ENCODE measurements around the gene NFYB. TPM values are rescaled to one million over a fixed set of nuclear protein-coding genes. Genes with fewer than 3 reads are reported as not detected.

NFYB gene
- total RNA-seq, 1 donor from 2014 or later: 100 TPM

DNA sequence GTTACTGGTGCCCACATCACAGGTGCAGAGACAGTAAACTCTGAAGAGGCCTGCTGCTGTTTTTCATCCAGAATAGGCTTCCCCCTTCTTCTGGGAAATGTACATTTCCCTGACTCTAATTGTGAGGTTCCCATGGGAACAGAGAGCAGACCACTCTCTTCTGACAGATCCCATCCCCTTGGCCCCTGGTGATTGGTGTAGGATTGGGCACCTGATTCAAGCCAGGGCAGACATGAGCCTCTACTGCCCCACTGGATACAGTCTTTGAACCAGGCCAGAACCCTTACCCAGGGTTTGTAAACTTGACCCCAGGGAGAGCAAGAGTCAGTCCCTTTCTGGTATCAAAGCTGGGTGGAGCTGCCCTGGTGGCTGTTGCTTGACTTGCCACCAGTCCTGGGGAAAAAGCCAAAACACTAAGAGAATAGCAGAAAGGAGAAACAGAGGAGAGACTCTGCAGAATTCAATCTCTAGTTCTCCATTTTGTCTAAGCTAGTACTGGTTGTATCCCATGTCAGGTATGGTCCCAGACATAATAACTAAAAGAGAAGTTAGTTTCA, 14.8 kb upstream of the NFYB start:
- no peak overlapping the region for H3K4me3 Mint-ChIP-seq

DNA sequence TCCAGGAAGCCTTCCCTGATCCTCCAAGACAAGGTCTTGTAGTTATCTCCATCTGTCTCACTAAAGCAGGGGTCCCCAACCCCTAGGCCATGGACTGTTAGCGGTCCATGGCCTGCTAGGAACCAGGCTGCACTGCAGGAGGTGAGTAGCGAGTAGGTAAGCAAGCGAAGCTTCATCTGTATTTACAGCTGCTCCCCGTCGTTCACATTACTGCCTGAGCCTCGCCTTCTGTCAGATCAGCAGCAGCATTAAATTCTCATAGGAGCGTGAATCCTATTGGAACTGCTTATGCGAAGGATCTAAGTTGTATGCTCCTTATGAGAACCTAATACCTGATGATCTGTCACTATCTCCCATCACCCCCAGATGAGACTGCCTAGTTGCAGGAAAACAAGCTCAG, 12.4 kb upstream of the NFYB start:
- Mint-ChIP-seq H3K4me1 (peaks cover 13% of the 10 kb centered on the region), H3K4me3 (no peak overlapping the region), H3K27ac (no peak overlapping the region), H3K9me3 (no peaks in the 10 kb centered on the region), H3K27me3 (ENCODE audit: insufficient read depth, low read depth) (peaks cover 15% of the 10 kb centered on the region), H3K36me3 (no peaks in the 10 kb centered on the region)
- H3K4me2 ChIP-seq: no peak overlapping the region
- TF ChIP-seq, protein P1, sequence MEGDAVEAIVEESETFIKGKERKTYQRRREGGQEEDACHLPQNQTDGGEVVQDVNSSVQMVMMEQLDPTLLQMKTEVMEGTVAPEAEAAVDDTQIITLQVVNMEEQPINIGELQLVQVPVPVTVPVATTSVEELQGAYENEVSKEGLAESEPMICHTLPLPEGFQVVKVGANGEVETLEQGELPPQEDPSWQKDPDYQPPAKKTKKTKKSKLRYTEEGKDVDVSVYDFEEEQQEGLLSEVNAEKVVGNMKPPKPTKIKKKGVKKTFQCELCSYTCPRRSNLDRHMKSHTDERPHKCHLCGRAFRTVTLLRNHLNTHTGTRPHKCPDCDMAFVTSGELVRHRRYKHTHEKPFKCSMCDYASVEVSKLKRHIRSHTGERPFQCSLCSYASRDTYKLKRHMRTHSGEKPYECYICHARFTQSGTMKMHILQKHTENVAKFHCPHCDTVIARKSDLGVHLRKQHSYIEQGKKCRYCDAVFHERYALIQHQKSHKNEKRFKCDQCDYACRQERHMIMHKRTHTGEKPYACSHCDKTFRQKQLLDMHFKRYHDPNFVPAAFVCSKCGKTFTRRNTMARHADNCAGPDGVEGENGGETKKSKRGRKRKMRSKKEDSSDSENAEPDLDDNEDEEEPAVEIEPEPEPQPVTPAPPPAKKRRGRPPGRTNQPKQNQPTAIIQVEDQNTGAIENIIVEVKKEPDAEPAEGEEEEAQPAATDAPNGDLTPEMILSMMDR (IDR thresholded peaks at IDR 0.05): no peak
- no peak overlapping the region for H3K9ac ChIP-seq
- DNase-seq (ENCODE audit: low spot score): no peak
- H3K9me3 ChIP-seq (ENCODE audit: low read depth): no peaks in the 10 kb centered on the region
- H3K4me1 ChIP-seq: peaks cover 12% of the 10 kb centered on the region
- no peaks in the 10 kb centered on the region for H4K20me1 ChIP-seq (ENCODE audit: low read depth)
- no peaks in the 10 kb centered on the region for H3K36me3 ChIP-seq
- H3K4me3 ChIP-seq: no peak overlapping the region
- H3K27ac ChIP-seq: no peak overlapping the region
- H2AFZ ChIP-seq (replicated peaks): no peak overlapping the region
- no peaks in the 10 kb centered on the region for H3K79me2 ChIP-seq (ENCODE audit: low read depth)
- peaks cover 10% of the 10 kb centered on the region for H3F3A ChIP-seq (ENCODE audit: low read depth)
- no peaks in the 10 kb centered on the region for H3K27me3 ChIP-seq

More for the DNA sequence above, 14.8 kb upstream of the NFYB start:
- Histone ChIP-seq H3K4me2 (no peak overlapping the region), H2AFZ (replicated peaks) (no peak overlapping the region), H3K27ac (no peak overlapping the region), H3K9me3 (ENCODE audit: low read depth) (no peaks in the 10 kb centered on the region), H3K4me3 (no peak overlapping the region), H3K36me3 (no peaks in the 10 kb centered on the region), H3K4me1 (peaks cover 16% of the 10 kb centered on the region), H3K27me3 (no peaks in the 10 kb centered on the region), H4K20me1 (ENCODE audit: low read depth) (no peaks in the 10 kb centered on the region), H3K79me2 (ENCODE audit: low read depth) (no peaks in the 10 kb centered on the region), H3F3A (ENCODE audit: low read depth) (peaks cover 10% of the 10 kb centered on the region), H3K9ac (no peak overlapping the region)
- TF ChIP-seq EZH2 (IDR thresholded peaks at IDR 0.05) (no peak), EZH2phosphoT487 (IDR thresholded peaks at IDR 0.05) (no peak)
- TF ChIP-seq, protein P1 (IDR thresholded peaks at IDR 0.05): no peak
- DNase-seq (ENCODE audit: low spot score): no peak
- Mint-ChIP-seq H3K9me3 (no peaks in the 10 kb centered on the region), H3K36me3 (no peaks in the 10 kb centered on the region), H3K27ac (peak overlapping the region; percentile 27), H3K27me3 (ENCODE audit: insufficient read depth, low read depth) (peaks cover 15% of the 10 kb centered on the region), H3K4me1 (peaks cover 13% of the 10 kb centered on the region)

DNA sequence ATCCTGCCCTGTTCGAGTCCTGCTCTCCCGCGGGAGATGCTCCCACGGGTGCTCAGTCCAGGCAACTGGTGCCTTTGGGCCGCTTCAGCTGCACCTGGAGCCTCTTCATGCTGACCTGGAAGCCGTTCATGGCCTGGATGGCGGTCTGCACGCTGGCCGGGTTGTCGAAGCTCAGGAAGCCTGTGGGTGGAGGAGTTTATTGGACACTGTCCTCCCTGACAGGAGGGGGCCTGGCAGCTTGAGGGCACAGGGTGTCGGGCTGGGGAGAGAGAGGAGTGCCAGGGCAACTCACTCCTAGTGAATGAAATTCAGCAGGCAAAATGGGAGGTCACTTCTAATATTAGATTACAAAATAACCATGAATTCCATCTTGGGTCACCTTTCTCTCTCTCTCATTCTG, 9.3 kb upstream of the NFYB start:
- H3K79me2 ChIP-seq (ENCODE audit: low read depth): no peaks in the 10 kb centered on the region
- Mint-ChIP-seq H3K27me3 (ENCODE audit: insufficient read depth, low read depth) (peaks cover 6% of the 10 kb centered on the region), H3K4me3 (no peak overlapping the region), H3K4me1 (peaks cover under 1% of the 10 kb centered on the region), H3K9me3 (no peaks in the 10 kb centered on the region), H3K27ac (no peak overlapping the region), H3K36me3 (no peaks in the 10 kb centered on the region)
- no peak overlapping the region for H3K9ac ChIP-seq
- no peaks in the 10 kb centered on the region for H3K9me3 ChIP-seq (ENCODE audit: low read depth)
- no peak overlapping the region for H3K27ac ChIP-seq
- no peak overlapping the region for H2AFZ ChIP-seq (replicated peaks)
- DNase-seq (ENCODE audit: low spot score): no peak
- H4K20me1 ChIP-seq (ENCODE audit: low read depth): no peaks in the 10 kb centered on the region
- TF ChIP-seq EZH2 (IDR thresholded peaks at IDR 0.05) (no peak), EZH2phosphoT487 (IDR thresholded peaks at IDR 0.05) (no peak)
- TF ChIP-seq, protein P1 (IDR thresholded peaks at IDR 0.05): no peak
- H3K4me2 ChIP-seq: no peak overlapping the region
- H3K4me3 ChIP-seq: no peak overlapping the region
- no peaks in the 10 kb centered on the region for H3K4me1 ChIP-seq
- H3K36me3 ChIP-seq: no peaks in the 10 kb centered on the region
- no peaks in the 10 kb centered on the region for H3F3A ChIP-seq (ENCODE audit: low read depth)
- H3K27me3 ChIP-seq: no peaks in the 10 kb centered on the region
